GM12892 (cell line): ENCODE results near the gene KLF16.
A peak's percentile ranks its signal among the peaks of the same experiment; 100 is the strongest.

Experiments used
- POLR2AphosphoS5 ChIP-seq: IDR thresholded peaks from 2 replicates; pipeline ENCODE4 v1.6.1; 2011; ENCODE audit warnings: low read depth, low read length, control low read depth
- TAF1 ChIP-seq: IDR thresholded peaks from 2 replicates; pipeline ENCODE4 v1.6.1; 2011; ENCODE audit warnings: low read depth, mild to moderate bottlenecking, control low read depth, low read length, borderline replicate concordance

GRCh38 chr19:1837625-1838105 is 25.7 kb downstream of the KLF16 start:
- TF ChIP-seq POLR2AphosphoS5 (0 out of 2 replicates have a peak, but pooled peaks have one; percentile 29), TAF1 (no peak)
